ENCODE measurements around the gene ZYG11A.

ZYG11A gene

GRCh38 chr1:52880206-52880605 lies 37.6 kb downstream of the ZYG11A start:
- Histone ChIP-seq H3F3A (ENCODE audit: control insufficient read depth, insufficient read depth) (no peaks in the 10 kb centered on the region), H3K9me2 (replicated peaks; ENCODE audit: control insufficient read depth, low read length) (no peaks in the 10 kb centered on the region), H3K4me1 (ENCODE audit: control insufficient read depth, low read length) (no peaks in the 10 kb centered on the region), H4K20me1 (ENCODE audit: control insufficient read depth, insufficient read depth, low read depth, low read length) (no peaks in the 10 kb centered on the region), H3K4me3 (ENCODE audit: low read length) (no peak overlapping the region), H3K9me3 (ENCODE audit: control insufficient read depth, insufficient read depth, low read length) (no peaks in the 10 kb centered on the region), H3K27ac (ENCODE audit: low read depth, low read length) (no peak overlapping the region), H3K27me3 (ENCODE audit: control insufficient read depth, low read length) (no peaks in the 10 kb centered on the region), H3K4me2 (ENCODE audit: low read length) (no peak overlapping the region), H3K36me3 (ENCODE audit: control insufficient read depth, low read length) (no peaks in the 10 kb centered on the region), H3K79me2 (ENCODE audit: control insufficient read depth, low read length) (no peaks in the 10 kb centered on the region)
- TF ChIP-seq EZH2phosphoT487 (IDR thresholded peaks at IDR 0.05; ENCODE audit: borderline replicate concordance, low read length), result no peak
- TF ChIP-seq, protein P1, sequence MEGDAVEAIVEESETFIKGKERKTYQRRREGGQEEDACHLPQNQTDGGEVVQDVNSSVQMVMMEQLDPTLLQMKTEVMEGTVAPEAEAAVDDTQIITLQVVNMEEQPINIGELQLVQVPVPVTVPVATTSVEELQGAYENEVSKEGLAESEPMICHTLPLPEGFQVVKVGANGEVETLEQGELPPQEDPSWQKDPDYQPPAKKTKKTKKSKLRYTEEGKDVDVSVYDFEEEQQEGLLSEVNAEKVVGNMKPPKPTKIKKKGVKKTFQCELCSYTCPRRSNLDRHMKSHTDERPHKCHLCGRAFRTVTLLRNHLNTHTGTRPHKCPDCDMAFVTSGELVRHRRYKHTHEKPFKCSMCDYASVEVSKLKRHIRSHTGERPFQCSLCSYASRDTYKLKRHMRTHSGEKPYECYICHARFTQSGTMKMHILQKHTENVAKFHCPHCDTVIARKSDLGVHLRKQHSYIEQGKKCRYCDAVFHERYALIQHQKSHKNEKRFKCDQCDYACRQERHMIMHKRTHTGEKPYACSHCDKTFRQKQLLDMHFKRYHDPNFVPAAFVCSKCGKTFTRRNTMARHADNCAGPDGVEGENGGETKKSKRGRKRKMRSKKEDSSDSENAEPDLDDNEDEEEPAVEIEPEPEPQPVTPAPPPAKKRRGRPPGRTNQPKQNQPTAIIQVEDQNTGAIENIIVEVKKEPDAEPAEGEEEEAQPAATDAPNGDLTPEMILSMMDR (IDR thresholded peaks at IDR 0.05; ENCODE audit: low read depth, low read length, poor library complexity, severe bottlenecking), result no peak

GRCh38 chr1:52887483-52887882 lies 44.9 kb downstream of the ZYG11A start:
- Histone ChIP-seq H3K4me2 (ENCODE audit: low read length) (no peak overlapping the region), H3K4me1 (ENCODE audit: control insufficient read depth, low read length) (no peaks in the 10 kb centered on the region), H3K36me3 (ENCODE audit: control insufficient read depth, low read length) (no peaks in the 10 kb centered on the region), H3K79me2 (ENCODE audit: control insufficient read depth, low read length) (no peaks in the 10 kb centered on the region), H3F3A (ENCODE audit: control insufficient read depth, insufficient read depth) (no peaks in the 10 kb centered on the region), H3K9me2 (replicated peaks; ENCODE audit: control insufficient read depth, low read length) (no peaks in the 10 kb centered on the region), H3K4me3 (ENCODE audit: low read length) (no peak overlapping the region), H4K20me1 (ENCODE audit: control insufficient read depth, insufficient read depth, low read depth, low read length) (no peaks in the 10 kb centered on the region), H3K27ac (ENCODE audit: low read depth, low read length) (no peak overlapping the region), H3K27me3 (ENCODE audit: control insufficient read depth, low read length) (no peaks in the 10 kb centered on the region), H3K9me3 (ENCODE audit: control insufficient read depth, insufficient read depth, low read length) (no peaks in the 10 kb centered on the region)
- TF ChIP-seq, protein P1 (IDR thresholded peaks at IDR 0.05; ENCODE audit: low read depth, low read length, poor library complexity, severe bottlenecking), result no peak
- no peak for TF ChIP-seq EZH2phosphoT487 (IDR thresholded peaks at IDR 0.05; ENCODE audit: borderline replicate concordance, low read length)

- H3K36me3 ChIP-seq (ENCODE audit: control insufficient read depth, low read length), result no peaks in the 10 kb centered on the region
These were observed 50.1 kb downstream of the ZYG11A start for GRCh38 chr1:52892424-52893215.

More at GRCh38 chr1:52892424-52893215, 50.1 kb downstream of the ZYG11A start:
- Histone ChIP-seq H3K4me2 (ENCODE audit: low read length) (no peak overlapping the region), H3K4me1 (ENCODE audit: control insufficient read depth, low read length) (no peaks in the 10 kb centered on the region), H3K9me2 (replicated peaks; ENCODE audit: control insufficient read depth, low read length) (no peaks in the 10 kb centered on the region), H3K27me3 (ENCODE audit: control insufficient read depth, low read length) (no peaks in the 10 kb centered on the region), H3K9me3 (ENCODE audit: control insufficient read depth, insufficient read depth, low read length) (no peaks in the 10 kb centered on the region), H3K27ac (ENCODE audit: low read depth, low read length) (no peak overlapping the region), H4K20me1 (ENCODE audit: control insufficient read depth, insufficient read depth, low read depth, low read length) (no peaks in the 10 kb centered on the region), H3K79me2 (ENCODE audit: control insufficient read depth, low read length) (no peaks in the 10 kb centered on the region), H3K4me3 (ENCODE audit: low read length) (no peak overlapping the region), H3F3A (ENCODE audit: control insufficient read depth, insufficient read depth) (no peaks in the 10 kb centered on the region)
- TF ChIP-seq, protein P1 (IDR thresholded peaks at IDR 0.05; ENCODE audit: low read depth, low read length, poor library complexity, severe bottlenecking), result no peak
- TF ChIP-seq EZH2phosphoT487 (IDR thresholded peaks at IDR 0.05; ENCODE audit: borderline replicate concordance, low read length), result no peak
